ENCODE measurements around the gene ZNF267. TPM values are rescaled to one million over a fixed set of nuclear protein-coding genes. Genes with fewer than 3 reads are reported as not detected.
"Not testable (repeated sequence)": the region's sequence is repeated elsewhere in the genome, so short reads cannot be mapped to it uniquely, and the experiment has no call there.

The ZNF267 gene
- total RNA-seq, 2 donors from 2014 or later = 21.7 to 22.2 TPM

GRCh38 chr16:31899505-31899904 lies 25.9 kb downstream of the ZNF267 start:
- Mint-ChIP-seq H3K4me1 (no peaks in the 10 kb centered on the region), H3K4me3 (no peak overlapping the region)

GRCh38 chr16:31904571-31904970 lies 31.0 kb downstream of the ZNF267 start:
- H3K27ac Mint-ChIP-seq; H3K4me3 Mint-ChIP-seq; H3K4me1 ChIP-seq (ENCODE audit: control insufficient read depth, insufficient read depth, low read length); H3K4me1 Mint-ChIP-seq; H3K36me3 ChIP-seq (ENCODE audit: control insufficient read depth, insufficient read depth, low read length); H3K27ac ChIP-seq (ENCODE audit: low read depth, low read length); H3K9ac ChIP-seq (ENCODE audit: extremely low read depth, low read length, poor library complexity, severe bottlenecking); H3K27me3 Mint-ChIP-seq (ENCODE audit: insufficient read depth); DNase-seq; H3K27me3 ChIP-seq (ENCODE audit: control insufficient read depth, insufficient read depth, low read length, poor library complexity, severe bottlenecking); H3K4me3 ChIP-seq (ENCODE audit: low read length): not testable (repeated sequence)
- H3K9me3 Mint-ChIP-seq = peaks cover 82% of the 10 kb centered on the region
- peaks cover 39% of the 10 kb centered on the region for H3K9me3 ChIP-seq (ENCODE audit: control insufficient read depth, low read length)
- WGBS, 2 experiments (ENCODE audit: insufficient coverage in 1 of 2, insufficient read length in 1 of 2) = 80% methylated on average over 2 of the region's 3 CpGs; no CpG with 5 or more reads in 1 of the 2 experiments
- H3K36me3 Mint-ChIP-seq (ENCODE audit: low read depth) = peaks cover 73% of the 10 kb centered on the region

More at GRCh38 chr16:31899505-31899904, 25.9 kb downstream of the ZNF267 start:
- peaks cover 41% of the 10 kb centered on the region for H3K9me3 ChIP-seq (ENCODE audit: control insufficient read depth, low read length)
- no peak overlapping the region for H3K27ac Mint-ChIP-seq
- H3K27ac ChIP-seq (ENCODE audit: low read depth, low read length) = no peak overlapping the region
- no peak for TF ChIP-seq CTCF (conservative IDR thresholded peaks at IDR 0.05)
- H3K36me3 Mint-ChIP-seq (ENCODE audit: low read depth) = peaks cover 78% of the 10 kb centered on the region
- WGBS, 2 experiments (ENCODE audit: insufficient coverage in 1 of 2, insufficient read length in 1 of 2) = 96 to 100% methylated on average over 2 of the region's 2 CpGs
- peaks cover 80% of the 10 kb centered on the region for H3K9me3 Mint-ChIP-seq
- no peak for DNase-seq
- peaks cover 47% of the 10 kb centered on the region for H3K36me3 ChIP-seq (ENCODE audit: control insufficient read depth, insufficient read depth, low read length)
- no peaks in the 10 kb centered on the region for H3K4me1 ChIP-seq (ENCODE audit: control insufficient read depth, insufficient read depth, low read length)
- H3K27me3 Mint-ChIP-seq (ENCODE audit: insufficient read depth) = no peaks in the 10 kb centered on the region
- H3K27me3 ChIP-seq (ENCODE audit: control insufficient read depth, insufficient read depth, low read length, poor library complexity, severe bottlenecking) = no peaks in the 10 kb centered on the region
- H3K4me3 ChIP-seq (ENCODE audit: low read length) = no peak overlapping the region
- H3K9ac ChIP-seq (ENCODE audit: extremely low read depth, low read length, poor library complexity, severe bottlenecking) = no peak overlapping the region

GRCh38 chr16:31913668-31914067 lies 40.1 kb downstream of the ZNF267 start:
- no peaks in the 10 kb centered on the region for H3K4me1 Mint-ChIP-seq
- TF ChIP-seq CTCF (conservative IDR thresholded peaks at IDR 0.05) = no peak
- WGBS, 2 experiments (ENCODE audit: insufficient coverage in 1 of 2, insufficient read length in 1 of 2) = 95% methylated on average over 1 of the region's 1 CpG; no CpG with 5 or more reads in 1 of the 2 experiments
- H3K27me3 Mint-ChIP-seq (ENCODE audit: insufficient read depth) = no peaks in the 10 kb centered on the region
- Histone ChIP-seq H3K36me3 (ENCODE audit: control insufficient read depth, insufficient read depth, low read length) (peaks cover 72% of the 10 kb centered on the region), H3K27ac (ENCODE audit: low read depth, low read length) (no peak overlapping the region), H3K9ac (ENCODE audit: extremely low read depth, low read length, poor library complexity, severe bottlenecking) (no peak overlapping the region), H3K4me3 (ENCODE audit: low read length) (peak overlapping the region; percentile 72), H3K9me3 (ENCODE audit: control insufficient read depth, low read length) (peaks cover 100% of the 10 kb centered on the region), H3K27me3 (ENCODE audit: control insufficient read depth, insufficient read depth, low read length, poor library complexity, severe bottlenecking) (no peaks in the 10 kb centered on the region), H3K4me1 (ENCODE audit: control insufficient read depth, insufficient read depth, low read length) (no peaks in the 10 kb centered on the region)
- no peak overlapping the region for H3K27ac Mint-ChIP-seq
- peaks cover 98% of the 10 kb centered on the region for H3K9me3 Mint-ChIP-seq
- H3K36me3 Mint-ChIP-seq (ENCODE audit: low read depth) = peaks cover 96% of the 10 kb centered on the region
- no peak for DNase-seq
- H3K4me3 Mint-ChIP-seq = no peak overlapping the region

GRCh38 chr16:31916056-31916488 lies 42.5 kb downstream of the ZNF267 start:
- WGBS, 2 experiments (ENCODE audit: insufficient coverage in 1 of 2, insufficient read length in 1 of 2) = 88% methylated on average over 3 of the region's 3 CpGs; no CpG with 5 or more reads in 1 of the 2 experiments
- Histone ChIP-seq H3K27ac (ENCODE audit: low read depth, low read length) (no peak overlapping the region), H3K9me3 (ENCODE audit: control insufficient read depth, low read length) (peaks cover 96% of the 10 kb centered on the region), H3K4me3 (ENCODE audit: low read length) (peak overlapping the region; percentile 72), H3K36me3 (ENCODE audit: control insufficient read depth, insufficient read depth, low read length) (peaks cover 67% of the 10 kb centered on the region), H3K27me3 (ENCODE audit: control insufficient read depth, insufficient read depth, low read length, poor library complexity, severe bottlenecking) (no peaks in the 10 kb centered on the region), H3K4me1 (ENCODE audit: control insufficient read depth, insufficient read depth, low read length) (no peaks in the 10 kb centered on the region), H3K9ac (ENCODE audit: extremely low read depth, low read length, poor library complexity, severe bottlenecking) (no peak overlapping the region)
- Mint-ChIP-seq H3K27ac (no peak overlapping the region), H3K4me3 (no peak overlapping the region), H3K9me3 (peaks cover 96% of the 10 kb centered on the region), H3K4me1 (no peaks in the 10 kb centered on the region), H3K36me3 (ENCODE audit: low read depth) (peaks cover 81% of the 10 kb centered on the region), H3K27me3 (ENCODE audit: insufficient read depth) (no peaks in the 10 kb centered on the region)
- no peak for TF ChIP-seq CTCF (conservative IDR thresholded peaks at IDR 0.05)
- no peak for DNase-seq
